ENCODE data around the gene RFX2. TPM values are rescaled to one million over a fixed set of nuclear protein-coding genes. Genes with fewer than 3 reads are reported as not detected.

The RFX2 gene
- total and polyA plus RNA-seq, 10 of the 15 experiments (the other 5 are each of a cell fraction or from before 2014, with no cell fraction given) = 3.2 to 9.8 (median 4.7) TPM

GRCh38 chr19:6126335-6126974 is 16.2 kb upstream of the RFX2 start (continued):
- TF ChIP-seq RB1 (IDR thresholded peaks at IDR 0.05; ENCODE audit: borderline replicate concordance) (peak; percentile 56; the same call in 1 of the 2 replicates), ZZZ3 (IDR thresholded peaks at IDR 0.05; ENCODE audit: control insufficient read depth, insufficient read length, low read depth) (no peak), ZNF687 (IDR thresholded peaks at IDR 0.05) (no peak), JUNB (IDR thresholded peaks at IDR 0.05) (peak; percentile 42; the same call in 1 of the 2 replicates), ZBTB33 (IDR thresholded peaks at IDR 0.05) (no peak), SMC3 (IDR thresholded peaks at IDR 0.05; ENCODE audit: borderline replicate concordance, low read length) (peak; percentile 64; the same call in 1 of the 2 replicates), CTCF (IDR thresholded peaks at IDR 0.05 in 2 of 3, conservative IDR thresholded peaks at IDR 0.05 in 1 of 3; ENCODE audit: control insufficient read depth in 2 of 3, extremely low read depth in 1 of 3, insufficient read depth in 1 of 3, low read depth in 3 of 3, low read length in 3 of 3) (peak; percentile 57 to 81 (median 68); a peak in 5 of 6 replicates), NR2C1 (IDR thresholded peaks at IDR 0.05) (no peak), ESRRA (IDR thresholded peaks at IDR 0.05; ENCODE audit: low read length) (no peak), RFX5 (IDR thresholded peaks at IDR 0.05; ENCODE audit: low read depth, low read length) (no peak), EED (IDR thresholded peaks at IDR 0.05; ENCODE audit: low read depth) (peak; percentile 71; the same call in 1 of the 2 replicates), EP300 (IDR thresholded peaks at IDR 0.05; ENCODE audit: borderline replicate concordance in 1 of 2, control insufficient read depth in 1 of 2, low read depth in 2 of 2, low read length in 2 of 2) (peak in 1 of 2 experiments; percentile 38; a peak in 1 of 4 replicates), NFYA (IDR thresholded peaks at IDR 0.05; ENCODE audit: borderline replicate concordance, low read depth, low read length) (no peak), CHD1 (IDR thresholded peaks at IDR 0.05; ENCODE audit: low read depth, low read length) (no peak), BHLHE40 (IDR thresholded peaks at IDR 0.05; ENCODE audit: borderline replicate concordance in 1 of 2, low read depth in 2 of 2, low read length in 1 of 2) (0 out of 4 replicates have a peak, but pooled peaks of 1 of the 2 experiments have one; percentile 6), JUND (IDR thresholded peaks at IDR 0.05; ENCODE audit: low read depth, low read length) (no peak), SPI1 (IDR thresholded peaks at IDR 0.05; ENCODE audit: borderline replicate concordance, insufficient read depth, low read depth, low read length) (no peak)
- TF ChIP-seq, protein P1, sequence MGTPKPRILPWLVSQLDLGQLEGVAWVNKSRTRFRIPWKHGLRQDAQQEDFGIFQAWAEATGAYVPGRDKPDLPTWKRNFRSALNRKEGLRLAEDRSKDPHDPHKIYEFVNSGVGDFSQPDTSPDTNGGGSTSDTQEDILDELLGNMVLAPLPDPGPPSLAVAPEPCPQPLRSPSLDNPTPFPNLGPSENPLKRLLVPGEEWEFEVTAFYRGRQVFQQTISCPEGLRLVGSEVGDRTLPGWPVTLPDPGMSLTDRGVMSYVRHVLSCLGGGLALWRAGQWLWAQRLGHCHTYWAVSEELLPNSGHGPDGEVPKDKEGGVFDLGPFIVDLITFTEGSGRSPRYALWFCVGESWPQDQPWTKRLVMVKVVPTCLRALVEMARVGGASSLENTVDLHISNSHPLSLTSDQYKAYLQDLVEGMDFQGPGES (IDR thresholded peaks at IDR 0.05) = no peak
- TF ChIP-seq, protein P2, sequence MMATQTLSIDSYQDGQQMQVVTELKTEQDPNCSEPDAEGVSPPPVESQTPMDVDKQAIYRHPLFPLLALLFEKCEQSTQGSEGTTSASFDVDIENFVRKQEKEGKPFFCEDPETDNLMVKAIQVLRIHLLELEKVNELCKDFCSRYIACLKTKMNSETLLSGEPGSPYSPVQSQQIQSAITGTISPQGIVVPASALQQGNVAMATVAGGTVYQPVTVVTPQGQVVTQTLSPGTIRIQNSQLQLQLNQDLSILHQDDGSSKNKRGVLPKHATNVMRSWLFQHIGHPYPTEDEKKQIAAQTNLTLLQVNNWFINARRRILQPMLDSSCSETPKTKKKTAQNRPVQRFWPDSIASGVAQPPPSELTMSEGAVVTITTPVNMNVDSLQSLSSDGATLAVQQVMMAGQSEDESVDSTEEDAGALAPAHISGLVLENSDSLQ (IDR thresholded peaks at IDR 0.05) = peak; percentile 40; the same call in 1 of the 2 replicates
